ENCODE data around the gene UBA52. TPM values are rescaled to one million over a fixed set of nuclear protein-coding genes. Genes with fewer than 3 reads are reported as not detected.

Gene UBA52
- total and polyA plus RNA-seq, 2 of the 13 experiments (the other 11 are each of a cell fraction or from before 2014, with no cell fraction given): 959 to 1,782 TPM

DNA sequence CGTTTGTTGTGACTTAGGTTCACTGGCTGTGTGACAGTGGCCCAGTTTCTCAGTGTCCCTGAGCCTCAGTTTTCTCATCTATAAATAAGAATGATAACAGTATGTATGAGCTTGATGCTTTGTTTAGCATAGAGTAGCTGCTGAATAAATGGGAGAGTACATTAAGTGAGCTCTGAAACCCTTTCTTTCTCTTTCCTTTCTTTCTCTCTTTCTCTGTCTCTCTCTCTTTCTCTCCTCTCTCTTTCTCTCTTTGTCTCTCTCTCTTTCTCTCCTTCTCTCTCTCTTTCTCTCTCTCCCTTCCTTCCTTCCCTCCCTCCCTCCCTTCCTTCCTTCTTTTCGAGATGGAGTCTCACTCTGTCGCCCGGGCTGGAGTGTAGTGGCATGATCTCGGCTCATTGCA lies 12.0 kb upstream of the UBA52 start:
- H3K9me3 ChIP-seq (ENCODE audit: low read length): no peaks in the 10 kb centered on the region
- H4K20me1 ChIP-seq (ENCODE audit: insufficient read depth, low read length): no peaks in the 10 kb centered on the region
- peaks cover 28% of the 10 kb centered on the region for H3K4me1 ChIP-seq (ENCODE audit: insufficient read depth, low read length)
- H3K36me3 ChIP-seq (replicated peaks in 1 of 2; ENCODE audit: control insufficient read depth in 1 of 2, insufficient read depth in 2 of 2, low read length in 2 of 2): peaks cover 8 to 25% of the 10 kb centered on the region in 2 experiments; a peak in 4 of 5 replicates
- ChIA-PET POLR2A (interaction anchor here (0.5 to 2.8 kb wide), 2 partner anchors 11 to 35 kb away, joined by 4 to 55 read pairs; partner anchors contain the start of gene UBA52), CTCF (ENCODE audit: low intra/inter-chr PET ratio, low total read pairs) (no interaction called here)
- H3K4me3 ChIP-seq (replicated peaks in 1 of 3; ENCODE audit: insufficient read depth in 1 of 3, low read depth in 2 of 3, low read length in 3 of 3): no peak overlapping the region
- intact Hi-C loops (cut with micrococcal nuclease; ENCODE audit: unreplicated experiment): no loop called here
- ATAC-seq: no peak
- H3K27me3 ChIP-seq (ENCODE audit: control insufficient read depth in 1 of 2, insufficient read depth in 2 of 2, low read length in 2 of 2): no peaks in the 10 kb centered on the region; a peak in 1 of 5 replicates
- no TSS peak for BruUV-seq (replicated peaks)
- no peak overlapping the region for H2AFZ ChIP-seq (ENCODE audit: low read length)
- no peak for DNase-seq (ENCODE audit: low spot score)
- no peak overlapping the region for H3K9ac ChIP-seq (ENCODE audit: insufficient read depth, low read depth, low read length)
- H3K27ac ChIP-seq (ENCODE audit: extremely low read length, insufficient read depth, low read length): no peak overlapping the region
- no peak for FAIRE-seq
- in situ Hi-C loops (cut with HindIII; ENCODE audit: extremely low pct_ligation_motif_present, low pct_unique_long_range_greater_than_20kb): no loop called here
- peaks cover 21% of the 10 kb centered on the region for H3K79me2 ChIP-seq (ENCODE audit: insufficient read depth, low read length)
- 0 out of 2 replicates have a peak overlapping the region, but pooled peaks have one; percentile 83 for H3K4me2 ChIP-seq (ENCODE audit: low read depth, low read length)
- WGBS (ENCODE audit: low lambda C conversion rate): 98% methylated on average over 5 of the region's 5 CpGs
- TF ChIP-seq ZKSCAN1 (IDR thresholded peaks at IDR 0.05; ENCODE audit: low read length) (no peak), RFX3 (CRISPR knock-in tag; IDR thresholded peaks at IDR 0.05) (no peak), ZNF670 (CRISPR knock-in tag; IDR thresholded peaks at IDR 0.05; ENCODE audit: borderline replicate concordance) (no peak), KIAA2018 (CRISPR knock-in tag; IDR thresholded peaks at IDR 0.05; ENCODE audit: borderline replicate concordance) (no peak), ZNF678 (CRISPR knock-in tag; IDR thresholded peaks at IDR 0.05) (no peak), MEF2D (CRISPR knock-in tag; IDR thresholded peaks at IDR 0.05) (no peak), ZNF343 (CRISPR knock-in tag; IDR thresholded peaks at IDR 0.05) (no peak)
- TF ChIP-seq, protein P1, sequence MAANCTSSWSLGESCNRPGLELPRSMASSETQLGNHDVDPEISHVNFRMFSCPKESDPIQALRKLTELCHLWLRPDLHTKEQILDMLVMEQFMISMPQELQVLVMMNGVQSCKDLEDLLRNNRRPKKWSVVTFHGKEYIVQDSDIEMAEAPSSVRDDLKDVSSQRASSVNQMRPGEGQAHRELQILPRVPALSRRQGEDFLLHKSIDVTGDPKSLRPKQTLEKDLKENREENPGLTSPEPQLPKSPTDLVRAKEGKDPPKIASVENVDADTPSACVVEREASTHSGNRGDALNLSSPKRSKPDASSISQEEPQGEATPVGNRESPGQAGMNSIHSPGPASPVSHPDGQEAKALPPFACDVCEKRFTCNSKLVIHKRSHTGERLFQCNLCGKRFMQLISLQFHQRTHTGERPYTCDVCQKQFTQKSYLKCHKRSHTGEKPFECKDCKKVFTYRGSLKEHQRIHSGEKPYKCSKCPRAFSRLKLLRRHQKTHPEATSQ (CRISPR knock-in tag; IDR thresholded peaks at IDR 0.05; ENCODE audit: borderline replicate concordance): no peak
- TF ChIP-seq, protein P2, sequence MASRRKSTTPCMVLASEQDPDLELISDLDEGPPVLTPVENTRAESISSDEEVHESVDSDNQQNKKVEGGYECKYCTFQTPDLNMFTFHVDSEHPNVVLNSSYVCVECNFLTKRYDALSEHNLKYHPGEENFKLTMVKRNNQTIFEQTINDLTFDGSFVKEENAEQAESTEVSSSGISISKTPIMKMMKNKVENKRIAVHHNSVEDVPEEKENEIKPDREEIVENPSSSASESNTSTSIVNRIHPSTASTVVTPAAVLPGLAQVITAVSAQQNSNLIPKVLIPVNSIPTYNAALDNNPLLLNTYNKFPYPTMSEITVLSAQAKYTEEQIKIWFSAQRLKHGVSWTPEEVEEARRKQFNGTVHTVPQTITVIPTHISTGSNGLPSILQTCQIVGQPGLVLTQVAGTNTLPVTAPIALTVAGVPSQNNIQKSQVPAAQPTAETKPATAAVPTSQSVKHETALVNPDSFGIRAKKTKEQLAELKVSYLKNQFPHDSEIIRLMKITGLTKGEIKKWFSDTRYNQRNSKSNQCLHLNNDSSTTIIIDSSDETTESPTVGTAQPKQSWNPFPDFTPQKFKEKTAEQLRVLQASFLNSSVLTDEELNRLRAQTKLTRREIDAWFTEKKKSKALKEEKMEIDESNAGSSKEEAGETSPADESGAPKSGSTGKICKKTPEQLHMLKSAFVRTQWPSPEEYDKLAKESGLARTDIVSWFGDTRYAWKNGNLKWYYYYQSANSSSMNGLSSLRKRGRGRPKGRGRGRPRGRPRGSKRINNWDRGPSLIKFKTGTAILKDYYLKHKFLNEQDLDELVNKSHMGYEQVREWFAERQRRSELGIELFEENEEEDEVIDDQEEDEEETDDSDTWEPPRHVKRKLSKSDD (CRISPR knock-in tag; IDR thresholded peaks at IDR 0.05; ENCODE audit: low read depth): no peak
- TF ChIP-seq, protein P3, sequence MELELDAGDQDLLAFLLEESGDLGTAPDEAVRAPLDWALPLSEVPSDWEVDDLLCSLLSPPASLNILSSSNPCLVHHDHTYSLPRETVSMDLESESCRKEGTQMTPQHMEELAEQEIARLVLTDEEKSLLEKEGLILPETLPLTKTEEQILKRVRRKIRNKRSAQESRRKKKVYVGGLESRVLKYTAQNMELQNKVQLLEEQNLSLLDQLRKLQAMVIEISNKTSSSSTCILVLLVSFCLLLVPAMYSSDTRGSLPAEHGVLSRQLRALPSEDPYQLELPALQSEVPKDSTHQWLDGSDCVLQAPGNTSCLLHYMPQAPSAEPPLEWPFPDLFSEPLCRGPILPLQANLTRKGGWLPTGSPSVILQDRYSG (CRISPR knock-in tag; IDR thresholded peaks at IDR 0.05): no peak
